NCI-H187 treated with DMSO at 0.1 percent for 48 hours (cell line): ENCODE measurements around the gene GDF7.

Experiments used
- DNase-seq: peaks from one replicate; lab custom pipeline; 2025; lab: John Stamatoyannopoulos, UW

GDF7 gene

GRCh38 chr2:20662308-20662937 lies 4.5 kb upstream of the GDF7 start:
- no peak for DNase-seq

DNA sequence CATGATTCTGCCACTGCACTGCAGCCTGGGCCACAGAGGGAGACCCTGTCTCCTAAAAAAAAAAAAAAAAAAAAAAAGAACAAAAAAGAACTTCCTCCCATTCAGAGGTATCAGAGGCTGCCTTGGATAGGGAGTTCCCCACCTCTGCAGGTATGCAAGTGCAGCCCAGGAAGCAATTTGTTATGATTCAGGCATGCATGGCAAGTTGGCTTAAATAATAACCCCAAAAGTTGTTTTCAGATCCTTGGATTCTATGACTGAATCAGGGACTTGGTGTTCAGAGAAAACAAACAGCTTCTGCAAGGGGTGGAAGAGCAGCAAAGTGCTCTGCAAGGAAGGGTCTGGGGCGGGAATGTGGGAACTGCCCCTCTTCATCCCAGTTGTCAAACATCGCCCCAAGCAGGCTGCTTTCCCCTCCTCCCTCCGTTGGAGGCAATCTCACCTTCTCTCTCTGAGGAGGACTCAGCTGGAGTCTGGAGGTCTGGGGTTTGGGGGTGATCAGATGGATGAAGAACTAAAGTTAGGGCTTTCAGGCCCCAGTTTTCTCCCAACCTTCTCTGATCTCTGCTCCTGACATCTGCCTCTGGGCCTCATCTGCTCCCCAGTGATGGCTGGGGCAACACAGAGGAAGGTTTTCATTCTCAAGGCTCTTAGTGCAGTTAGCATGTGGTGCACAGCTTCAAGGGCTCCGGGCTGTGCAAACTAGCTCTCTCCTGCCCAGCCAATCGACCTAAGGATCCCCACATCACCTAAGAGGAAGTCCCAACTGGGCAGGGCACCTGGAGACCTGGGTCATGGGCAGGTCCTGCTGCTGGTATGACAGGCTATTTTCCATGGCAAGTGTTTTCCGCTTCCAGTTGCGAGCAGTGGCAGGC lies 3.5 kb upstream of the GDF7 start:
- no peak for DNase-seq

DNA sequence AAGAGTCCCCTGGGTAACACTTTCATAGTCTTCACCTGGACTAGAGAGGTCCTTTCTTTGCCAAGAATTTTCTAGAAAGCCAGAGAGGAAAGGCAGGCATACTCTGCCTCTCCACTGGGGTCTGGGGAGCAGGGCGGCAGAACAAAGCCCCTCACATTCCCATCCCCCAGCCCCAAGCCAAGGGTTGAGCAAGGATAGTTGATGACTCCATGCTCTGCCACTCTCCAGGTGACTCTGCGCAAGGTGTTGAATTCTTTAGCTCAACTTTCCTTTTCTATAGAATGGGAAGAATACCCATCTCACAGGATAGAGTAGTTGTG lies 2.9 kb upstream of the GDF7 start:
- no peak for DNase-seq

DNA sequence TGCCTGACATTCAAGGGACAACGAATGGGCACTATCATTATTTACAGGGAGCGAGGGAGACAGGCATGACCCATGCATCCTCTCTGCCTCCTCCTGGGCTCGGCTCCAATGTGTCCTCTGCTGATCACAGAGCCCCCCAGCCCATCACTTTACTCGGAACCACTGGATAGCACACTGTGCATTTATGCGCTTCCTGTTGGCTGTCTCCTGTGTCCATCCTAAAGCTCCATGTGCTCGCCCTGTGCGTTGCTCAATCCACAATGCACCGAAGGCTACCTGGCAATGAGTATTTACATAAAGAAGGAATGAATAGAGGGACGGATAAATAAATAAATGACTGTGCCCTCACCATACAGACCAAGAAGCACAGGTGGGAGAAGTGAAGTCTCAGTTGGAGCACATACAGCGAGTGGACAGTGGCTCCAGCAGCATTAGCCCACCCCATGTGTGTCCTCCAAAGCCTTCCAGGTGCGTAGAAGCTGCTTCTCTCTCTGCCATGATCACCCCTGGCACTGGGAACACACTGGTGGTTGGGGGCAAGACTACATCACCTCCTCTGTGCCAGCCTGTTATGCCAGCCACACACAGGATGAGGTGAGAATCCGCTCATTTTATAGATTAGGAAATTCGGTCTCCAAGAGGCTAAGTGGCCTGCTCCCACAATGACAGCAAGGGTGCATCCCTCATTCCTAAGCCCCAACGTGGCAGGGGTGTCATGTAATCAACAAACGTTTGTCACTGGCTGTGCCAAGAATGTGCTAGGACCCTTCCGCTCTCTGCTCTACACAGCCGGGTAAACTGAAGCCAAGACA lies 2.3 kb upstream of the GDF7 start:
- DNase-seq = no peak

DNA sequence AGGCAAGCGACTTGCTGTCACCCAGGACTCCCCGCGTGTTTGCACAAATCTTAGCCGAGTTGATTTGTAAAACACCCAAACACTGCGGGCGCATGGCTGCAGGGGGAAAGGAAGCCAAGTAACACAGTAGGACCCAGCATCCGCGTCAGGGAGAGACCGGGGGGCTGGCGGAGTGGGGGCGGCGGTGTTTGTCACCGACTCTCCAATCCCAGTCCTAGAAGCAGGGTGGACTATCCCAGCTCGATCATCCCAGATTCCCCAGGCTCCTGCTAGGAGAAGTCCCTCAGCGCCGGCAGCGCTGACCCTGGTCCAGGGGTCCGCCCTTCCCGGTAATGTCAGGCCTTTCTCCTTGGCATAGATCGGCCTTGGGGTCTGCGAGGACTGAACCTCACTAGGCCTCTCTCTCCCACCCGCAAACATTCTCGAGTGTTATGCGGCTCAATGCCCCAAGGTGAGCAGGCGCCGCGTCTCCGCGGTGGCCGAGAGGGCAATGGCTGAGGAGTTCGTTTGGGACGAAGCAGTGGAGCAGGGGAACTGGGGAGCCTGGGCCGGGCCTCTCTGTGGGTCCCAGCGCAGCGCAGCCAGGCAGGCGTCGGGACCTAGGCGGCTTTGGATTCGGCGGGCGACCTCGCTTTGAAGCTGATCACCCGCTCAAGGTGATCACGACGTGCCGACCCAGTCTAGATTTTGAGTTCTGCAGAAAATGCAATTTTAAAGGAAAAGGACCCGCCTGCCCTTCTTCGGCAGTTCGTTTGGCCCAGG lies 1.5 kb upstream of the GDF7 start:
- no peak for DNase-seq

DNA sequence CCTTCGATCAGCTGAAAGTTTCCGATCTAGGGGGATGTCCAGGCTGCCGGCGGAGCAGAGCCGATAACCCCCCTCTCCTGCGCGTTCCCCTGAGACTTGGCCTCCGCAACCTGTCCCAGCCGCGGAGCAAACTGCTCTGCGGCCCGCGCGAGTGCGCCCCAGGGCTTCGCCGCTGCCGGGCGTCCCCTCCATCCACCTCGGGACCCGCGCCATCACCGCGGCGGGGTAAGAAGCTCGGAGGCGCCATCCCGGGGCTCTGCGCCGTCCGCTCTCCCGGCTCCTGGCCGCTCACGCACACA lies 990 bp upstream of the GDF7 start:
- DNase-seq = no peak

DNA sequence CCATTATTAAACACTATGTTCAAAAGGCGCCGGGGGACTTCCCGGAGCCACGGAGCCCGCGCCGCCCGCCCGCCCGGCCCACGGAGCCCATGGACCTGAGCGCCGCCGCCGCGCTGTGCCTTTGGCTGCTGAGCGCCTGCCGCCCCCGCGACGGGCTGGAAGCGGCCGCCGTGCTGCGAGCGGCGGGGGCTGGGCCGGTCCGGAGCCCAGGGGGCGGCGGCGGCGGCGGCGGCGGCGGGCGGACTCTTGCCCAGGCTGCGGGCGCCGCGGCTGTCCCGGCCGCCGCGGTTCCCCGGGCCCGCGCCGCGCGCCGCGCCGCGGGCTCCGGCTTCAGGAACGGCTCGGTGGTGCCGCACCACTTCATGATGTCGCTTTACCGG lies 197 bp downstream of the GDF7 start:
- DNase-seq = no peak

GRCh38 chr2:20667531-20668401 lies 822 bp downstream of the GDF7 start:
- no peak for DNase-seq

DNA sequence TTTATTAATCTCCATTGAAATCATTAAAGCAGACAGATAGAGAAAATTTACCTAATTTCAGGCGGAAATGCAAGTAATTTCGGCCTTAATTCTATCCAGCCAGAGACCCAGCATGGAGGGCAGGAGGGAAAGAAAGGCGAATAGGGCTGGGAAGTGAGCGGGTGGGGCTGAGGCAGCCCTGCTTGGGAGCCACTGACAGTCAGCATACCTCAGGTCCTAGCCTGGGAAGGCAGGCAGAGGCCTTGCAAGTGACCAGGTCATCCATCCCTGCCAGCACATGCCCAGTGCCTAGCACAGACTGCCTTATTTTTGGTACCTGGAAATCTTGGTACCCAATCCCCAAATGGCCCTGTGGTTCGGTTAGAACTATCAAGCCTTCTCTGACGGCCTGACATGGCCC lies 1.5 kb downstream of the GDF7 start:
- DNase-seq = no peak

DNA sequence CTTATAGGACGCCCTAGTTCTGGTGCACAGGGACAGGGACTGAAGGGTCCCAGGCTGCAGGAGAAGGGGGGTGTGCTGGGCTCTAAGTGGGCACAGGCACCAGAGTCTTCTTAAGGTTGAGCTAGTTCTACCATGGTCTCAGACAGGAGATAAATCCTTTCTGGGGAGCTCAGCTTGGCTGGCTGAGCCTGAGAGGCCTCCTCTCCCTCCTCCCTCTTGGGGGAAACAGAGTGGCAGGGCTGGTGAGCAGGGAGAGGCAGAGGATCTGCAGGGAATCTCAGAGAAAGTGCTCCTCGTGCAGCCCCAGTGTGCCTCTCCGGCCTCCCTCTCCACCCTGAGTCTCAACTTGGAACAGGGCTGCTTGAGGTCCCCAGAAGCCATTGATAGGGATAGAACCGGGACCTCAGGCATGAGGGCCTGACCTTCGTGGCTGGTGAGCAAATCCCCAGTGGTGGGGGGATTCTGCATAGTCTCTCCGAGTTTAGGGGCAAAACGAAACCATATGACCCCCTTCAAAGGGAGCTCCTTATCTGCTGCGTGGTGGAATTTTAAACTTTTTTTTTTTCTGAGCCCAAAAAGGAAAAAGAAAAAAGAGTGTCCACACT lies 2.0 kb downstream of the GDF7 start:
- no peak for DNase-seq

- no peak for DNase-seq
Measured at GRCh38 chr2:20669562-20670314, 2.8 kb downstream of the GDF7 start.

- no peak for DNase-seq
Measured at GRCh38 chr2:20670315-20671035, 3.5 kb downstream of the GDF7 start.

DNA sequence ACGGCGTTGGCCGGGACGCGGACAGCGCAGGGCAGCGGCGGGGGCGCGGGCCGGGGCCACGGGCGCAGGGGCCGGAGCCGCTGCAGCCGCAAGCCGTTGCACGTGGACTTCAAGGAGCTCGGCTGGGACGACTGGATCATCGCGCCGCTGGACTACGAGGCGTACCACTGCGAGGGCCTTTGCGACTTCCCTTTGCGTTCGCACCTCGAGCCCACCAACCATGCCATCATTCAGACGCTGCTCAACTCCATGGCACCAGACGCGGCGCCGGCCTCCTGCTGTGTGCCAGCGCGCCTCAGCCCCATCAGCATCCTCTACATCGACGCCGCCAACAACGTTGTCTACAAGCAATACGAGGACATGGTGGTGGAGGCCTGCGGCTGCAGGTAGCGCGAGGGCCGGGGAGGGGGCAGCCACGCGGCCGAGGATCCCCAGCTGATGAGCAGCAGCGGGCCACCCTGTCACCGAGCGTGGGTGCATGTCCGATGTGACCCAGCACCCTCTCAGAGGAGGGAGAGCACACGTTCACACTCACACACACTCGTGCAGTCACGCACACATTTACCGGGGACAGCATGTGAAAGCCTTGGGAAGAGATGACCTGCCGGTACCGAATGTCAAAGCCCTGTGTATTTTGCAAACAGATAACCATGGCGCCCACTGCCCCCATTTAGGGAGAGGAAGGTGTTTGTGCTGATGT lies 4.2 kb downstream of the GDF7 start:
- DNase-seq = no peak

DNA sequence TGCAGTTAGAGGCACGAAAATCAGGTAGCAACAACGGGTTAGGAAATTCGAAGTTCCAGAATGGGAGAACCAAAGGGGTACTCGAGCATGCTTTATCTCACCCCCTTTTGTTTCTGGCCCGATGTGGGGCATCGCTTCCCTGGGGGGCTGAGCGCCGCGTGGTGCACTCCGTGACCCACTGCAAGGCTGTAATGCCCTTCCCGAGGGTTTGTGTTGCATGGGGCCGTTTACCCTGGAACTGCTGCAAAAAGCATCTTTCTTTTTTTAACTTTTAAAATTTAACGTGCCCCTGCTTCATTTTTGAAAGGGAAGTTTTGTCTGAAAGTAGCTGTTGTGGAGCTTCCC lies 4.8 kb downstream of the GDF7 start:
- DNase-seq = no peak

- no peak for DNase-seq
Measured at GRCh38 chr2:20672201-20672951, 5.4 kb downstream of the GDF7 start.

- DNase-seq = no peak
Measured at GRCh38 chr2:20673686-20674308, 6.9 kb downstream of the GDF7 start.

- no peak for DNase-seq
Measured at GRCh38 chr2:20674309-20674965, 7.5 kb downstream of the GDF7 start.
